ENCODE results near the gene ARHGEF17. TPM values are rescaled to one million over a fixed set of nuclear protein-coding genes. Genes with fewer than 3 reads are reported as not detected.
A peak's percentile ranks its signal among the peaks of the same experiment; 100 is the strongest.

The ARHGEF17 gene
- total RNA-seq, 1 donor from 2014 or later: 43.3 TPM

- Mint-ChIP-seq H3K4me1 (ENCODE audit: low read depth, unreplicated experiment) (no peaks in the 10 kb centered on the region), H3K27me3 (ENCODE audit: unreplicated experiment) (peaks cover 9% of the 10 kb centered on the region), H3K4me3 (ENCODE audit: unreplicated experiment) (no peak overlapping the region), H3K27ac (ENCODE audit: unreplicated experiment) (no peak overlapping the region), H3K9me3 (ENCODE audit: unreplicated experiment) (peaks cover 7% of the 10 kb centered on the region), H3K36me3 (ENCODE audit: unreplicated experiment) (no peaks in the 10 kb centered on the region)
- no peak for TF ChIP-seq CTCF (IDR thresholded peaks at IDR 0.05; ENCODE audit: partially characterized antibody, unreplicated experiment)
- peak; percentile 15 for DNase-seq
Measured at GRCh38 chr11:73296501-73297230, 11.4 kb upstream of the ARHGEF17 start.

- peaks cover 7% of the 10 kb centered on the region for H3K9me3 Mint-ChIP-seq (ENCODE audit: unreplicated experiment)
- DNase-seq: no peak
Measured at GRCh38 chr11:73297231-73297590, 10.9 kb upstream of the ARHGEF17 start.

GRCh38 chr11:73297702-73298101, 10.4 kb upstream of the ARHGEF17 start:
- Mint-ChIP-seq H3K9me3 (ENCODE audit: unreplicated experiment) (peaks cover 7% of the 10 kb centered on the region), H3K36me3 (ENCODE audit: unreplicated experiment) (no peaks in the 10 kb centered on the region), H3K4me1 (ENCODE audit: low read depth, unreplicated experiment) (no peaks in the 10 kb centered on the region), H3K27ac (ENCODE audit: unreplicated experiment) (no peak overlapping the region), H3K27me3 (ENCODE audit: unreplicated experiment) (peaks cover 6% of the 10 kb centered on the region), H3K4me3 (ENCODE audit: unreplicated experiment) (no peak overlapping the region)
- TF ChIP-seq CTCF (IDR thresholded peaks at IDR 0.05; ENCODE audit: partially characterized antibody, unreplicated experiment): no peak
- no peak for DNase-seq

More at GRCh38 chr11:73297231-73297590, 10.9 kb upstream of the ARHGEF17 start:
- no peaks in the 10 kb centered on the region for H3K36me3 Mint-ChIP-seq (ENCODE audit: unreplicated experiment)
- H3K27me3 Mint-ChIP-seq (ENCODE audit: unreplicated experiment): peaks cover 6% of the 10 kb centered on the region
- no peak overlapping the region for H3K27ac Mint-ChIP-seq (ENCODE audit: unreplicated experiment)
- no peak overlapping the region for H3K4me3 Mint-ChIP-seq (ENCODE audit: unreplicated experiment)
- TF ChIP-seq CTCF (IDR thresholded peaks at IDR 0.05; ENCODE audit: partially characterized antibody, unreplicated experiment): no peak
- H3K4me1 Mint-ChIP-seq (ENCODE audit: low read depth, unreplicated experiment): no peaks in the 10 kb centered on the region

GRCh38 chr11:73298233-73298632, 9.8 kb upstream of the ARHGEF17 start:
- Mint-ChIP-seq H3K4me3 (ENCODE audit: unreplicated experiment) (no peak overlapping the region), H3K9me3 (ENCODE audit: unreplicated experiment) (peaks cover 4% of the 10 kb centered on the region), H3K36me3 (ENCODE audit: unreplicated experiment) (no peaks in the 10 kb centered on the region), H3K27me3 (ENCODE audit: unreplicated experiment) (peaks cover 6% of the 10 kb centered on the region), H3K4me1 (ENCODE audit: low read depth, unreplicated experiment) (no peaks in the 10 kb centered on the region), H3K27ac (ENCODE audit: unreplicated experiment) (no peak overlapping the region)
- TF ChIP-seq CTCF (IDR thresholded peaks at IDR 0.05; ENCODE audit: partially characterized antibody, unreplicated experiment): no peak
- no peak for DNase-seq

- peaks cover 6% of the 10 kb centered on the region for H3K27me3 Mint-ChIP-seq (ENCODE audit: unreplicated experiment)
- no peak for DNase-seq
- H3K4me1 Mint-ChIP-seq (ENCODE audit: low read depth, unreplicated experiment): no peaks in the 10 kb centered on the region
- peaks cover 4% of the 10 kb centered on the region for H3K9me3 Mint-ChIP-seq (ENCODE audit: unreplicated experiment)
- H3K36me3 Mint-ChIP-seq (ENCODE audit: unreplicated experiment): no peaks in the 10 kb centered on the region
- no peak overlapping the region for H3K27ac Mint-ChIP-seq (ENCODE audit: unreplicated experiment)
- H3K4me3 Mint-ChIP-seq (ENCODE audit: unreplicated experiment): no peak overlapping the region
- no peak for TF ChIP-seq CTCF (IDR thresholded peaks at IDR 0.05; ENCODE audit: partially characterized antibody, unreplicated experiment)
Measured at GRCh38 chr11:73299751-73300150, 8.3 kb upstream of the ARHGEF17 start.

Data from glutamatergic neuron (in vitro differentiated cells).